ENCODE data around the gene COMMD6. TPM values are rescaled to one million over a fixed set of nuclear protein-coding genes. Genes with fewer than 3 reads are reported as not detected.
A peak's percentile ranks its signal among the peaks of the same experiment; 100 is the strongest.

The COMMD6 gene
- polyA plus RNA-seq, 3 donors, result 180 to 401 (median 330) TPM

- Histone ChIP-seq H4K20me1 (ENCODE audit: insufficient read depth, low read length) (no peaks in the 10 kb centered on the region), H3K9me3 (replicated peaks in 1 of 2; ENCODE audit: control insufficient read depth in 1 of 2, insufficient read depth in 1 of 2, low read length in 2 of 2) (peaks cover 0 to 1% of the 10 kb centered on the region in 2 donors), H3K4me1 (ENCODE audit: control insufficient read depth in 1 of 2, insufficient read depth in 2 of 2, low read length in 2 of 2) (peaks cover 25% of the 10 kb centered on the region in 2 donors), H3K4me3 (replicated peaks in 1 of 3; ENCODE audit: low read depth in 2 of 3, low read length in 3 of 3) (no peak overlapping the region), H2AFZ (ENCODE audit: insufficient read depth, low read depth, low read length, poor library complexity, severe bottlenecking) (no peak overlapping the region), H3K4me2 (replicated peaks; ENCODE audit: extremely low read depth, low read length, poor library complexity, severe bottlenecking) (no peak overlapping the region), H3K9ac (ENCODE audit: insufficient read depth, low read length, poor library complexity, severe bottlenecking) (no peak overlapping the region), H3K27me3 (ENCODE audit: control insufficient read depth in 2 of 2, insufficient read depth in 2 of 2, low read length in 2 of 2) (no peaks in the 10 kb centered on the region), H3K27ac (ENCODE audit: low read depth in 1 of 2, low read length in 2 of 2) (no peak overlapping the region), H3K79me2 (ENCODE audit: insufficient read depth, low read length) (no peaks in the 10 kb centered on the region), H3K36me3 (replicated peaks in 1 of 2; ENCODE audit: control insufficient read depth in 1 of 2, insufficient read depth in 2 of 2, low read length in 2 of 2) (no peaks in the 10 kb centered on the region)
- TF ChIP-seq CTCF (IDR thresholded peaks at IDR 0.05), result no peak
- Mint-ChIP-seq H3K4me3 (no peak overlapping the region), H3K27ac (peak overlapping the region in 5 of 7 donors; percentile 18 to 79 (median 34)), H3K36me3 (no peaks in the 10 kb centered on the region), H3K4me1 (peaks cover 26% of the 10 kb centered on the region), H3K27me3 (ENCODE audit: low read depth in 3 of 3) (no peaks in the 10 kb centered on the region), H3K9me3 (peaks cover 0 to 19% (median 4%) of the 10 kb centered on the region in 7 donors)
- DNase-seq, result peak; percentile 12 to 32 (median 25)
- 0% methylated on average over 1 of the region's 5 CpGs for WGBS (ENCODE audit: insufficient coverage)
- intact Hi-C loops (cut with micrococcal nuclease), result no loop called here
Observed at GRCh38 chr13:75513271-75513670, 24.4 kb downstream of the COMMD6 start.

GRCh38 chr13:75512253-75512652, 25.4 kb downstream of the COMMD6 start:
- Histone ChIP-seq H3K27ac (ENCODE audit: low read depth in 1 of 2, low read length in 2 of 2) (peak overlapping the region in 1 of 2 donors; percentile 52), H3K9me3 (replicated peaks in 1 of 2; ENCODE audit: control insufficient read depth in 1 of 2, insufficient read depth in 1 of 2, low read length in 2 of 2) (no peaks in the 10 kb centered on the region), H3K79me2 (ENCODE audit: insufficient read depth, low read length) (no peaks in the 10 kb centered on the region), H3K27me3 (ENCODE audit: control insufficient read depth in 2 of 2, insufficient read depth in 2 of 2, low read length in 2 of 2) (no peaks in the 10 kb centered on the region), H3K4me3 (replicated peaks in 1 of 3; ENCODE audit: low read depth in 2 of 3, low read length in 3 of 3) (peak overlapping the region in 1 of 3 experiments; percentile 30), H4K20me1 (ENCODE audit: insufficient read depth, low read length) (no peaks in the 10 kb centered on the region), H3K36me3 (replicated peaks in 1 of 2; ENCODE audit: control insufficient read depth in 1 of 2, insufficient read depth in 2 of 2, low read length in 2 of 2) (no peaks in the 10 kb centered on the region), H3K4me2 (replicated peaks; ENCODE audit: extremely low read depth, low read length, poor library complexity, severe bottlenecking) (peak overlapping the region; percentile 44), H3K9ac (ENCODE audit: insufficient read depth, low read length, poor library complexity, severe bottlenecking) (no peak overlapping the region), H3K4me1 (ENCODE audit: control insufficient read depth in 1 of 2, insufficient read depth in 2 of 2, low read length in 2 of 2) (peaks cover 35% of the 10 kb centered on the region in 2 donors), H2AFZ (ENCODE audit: insufficient read depth, low read depth, low read length, poor library complexity, severe bottlenecking) (peak overlapping the region; percentile 18)
- TF ChIP-seq CTCF (IDR thresholded peaks at IDR 0.05), result no peak
- peaks cover 0 to 13% (median 3%) of the 10 kb centered on the region in 7 donors for H3K9me3 Mint-ChIP-seq
- intact Hi-C loops (cut with micrococcal nuclease), result no loop called here
- peak; percentile 35 to 49 (median 48) for DNase-seq
- peak overlapping the region in 1 of 2 donors; percentile 56 for H3K4me3 Mint-ChIP-seq
- no peaks in the 10 kb centered on the region for H3K27me3 Mint-ChIP-seq (ENCODE audit: low read depth in 3 of 3)
- WGBS (ENCODE audit: insufficient coverage), result no CpG with 5 or more reads among the region's 3 CpGs
- no peaks in the 10 kb centered on the region for H3K36me3 Mint-ChIP-seq
- H3K4me1 Mint-ChIP-seq, result peaks cover 32% of the 10 kb centered on the region
- peak overlapping the region; percentile 4 to 81 (median 48) for H3K27ac Mint-ChIP-seq

Measured in CD14-positive monocyte (primary cell).